ENCODE data around the gene TMEM114. TPM values are rescaled to one million over a fixed set of nuclear protein-coding genes. Genes with fewer than 3 reads are reported as not detected.
A peak's percentile ranks its signal among the peaks of the same experiment; 100 is the strongest.

TMEM114 gene
- polyA plus RNA-seq, 3 donors: 0.18 to 0.21 TPM; not detected in 1

- no peak for DNase-seq
Measured at GRCh38 chr16:8549843-8550412, 40.4 kb downstream of the TMEM114 start.

- no peak for DNase-seq
Measured at GRCh38 chr16:8548166-8548565, 42.1 kb downstream of the TMEM114 start.

- DNase-seq: no peak
Measured at GRCh38 chr16:8547762-8548161, 42.5 kb downstream of the TMEM114 start.

- no peak for DNase-seq
Measured at GRCh38 chr16:8544406-8544805, 45.9 kb downstream of the TMEM114 start.

- no peak for DNase-seq
Measured at GRCh38 chr16:8543258-8543657, 47.1 kb downstream of the TMEM114 start.

- no peak for DNase-seq
Measured at GRCh38 chr16:8542393-8542792, 47.9 kb downstream of the TMEM114 start.

GRCh38 chr16:8541868-8542267 lies 48.4 kb downstream of the TMEM114 start:
- DNase-seq: no peak

GRCh38 chr16:8537691-8538342 lies 52.5 kb downstream of the TMEM114 start:
- DNase-seq: no peak

GRCh38 chr16:8533509-8533908 lies 56.8 kb downstream of the TMEM114 start:
- no peak for DNase-seq

- peak; percentile 12 for DNase-seq
Measured at GRCh38 chr16:8530752-8531384, 59.4 kb downstream of the TMEM114 start.

- DNase-seq: no peak
Measured at GRCh38 chr16:8528471-8528870, 61.8 kb downstream of the TMEM114 start.

GRCh38 chr16:8523932-8524331 lies 66.4 kb downstream of the TMEM114 start:
- DNase-seq: no peak

- DNase-seq: no peak
Measured at GRCh38 chr16:8522757-8523156, 67.6 kb downstream of the TMEM114 start.

GRCh38 chr16:8519643-8520042 lies 70.7 kb downstream of the TMEM114 start:
- DNase-seq: no peak

Other genes with a start within 250 kb of the TMEM114 start
- gene METTL22, start 31.2 kb upstream of the TMEM114 start, polyA plus RNA-seq (ENCODE audit: insufficient read length in 3 of 3): 10 to 100 TPM; 16.2 to 31.1 (median 31.1) TPM
- 10 to 100 TPM; 61.1 to 79.8 (median 66.7) TPM for gene ABAT, start 84.1 kb upstream of the TMEM114 start, polyA plus RNA-seq (ENCODE audit: insufficient read length in 3 of 3)
- 10 to 100 TPM; 16.6 to 20.2 (median 18.7) TPM for gene TMEM186, start 207.1 kb upstream of the TMEM114 start, polyA plus RNA-seq (ENCODE audit: insufficient read length in 3 of 3)
- gene PMM2, start 207.3 kb upstream of the TMEM114 start, polyA plus RNA-seq (ENCODE audit: insufficient read length in 3 of 3): 10 to 100 TPM; 18.9 to 22.6 (median 20.1) TPM